Glutamatergic neuron (in vitro differentiated cells): Measurements from ENCODE around the gene PLA2G6. TPM values are rescaled to one million over a fixed set of nuclear protein-coding genes. Genes with fewer than 3 reads are reported as not detected.
A peak's percentile ranks its signal among the peaks of the same experiment; 100 is the strongest.

Experiments
- DNase-seq: peaks from one replicate; pipeline ENCODE4 v3.0.0; 2022
- H3K27ac Mint-ChIP-seq: one replicate; pipeline ENCODE4 v1.8.0; 2020; ENCODE audit warnings: mild to moderate bottlenecking, mixed read lengths, inconsistent platforms; ENCODE audit not compliant: unreplicated experiment
- H3K27me3 Mint-ChIP-seq: one replicate; pipeline ENCODE4 v1.8.0; 2020; ENCODE audit warnings: mild to moderate bottlenecking, moderate library complexity, mixed read lengths, inconsistent platforms; ENCODE audit not compliant: unreplicated experiment
- H3K36me3 Mint-ChIP-seq: one replicate; pipeline ENCODE4 v1.8.0; 2020; ENCODE audit warnings: mild to moderate bottlenecking, mixed read lengths, inconsistent platforms; ENCODE audit not compliant: unreplicated experiment
- H3K4me1 Mint-ChIP-seq: one replicate; pipeline ENCODE4 v1.8.0; 2020; ENCODE audit warnings: mild to moderate bottlenecking, low read depth, mixed read lengths, inconsistent platforms; ENCODE audit not compliant: unreplicated experiment
- H3K4me3 Mint-ChIP-seq: one replicate; pipeline ENCODE4 v1.8.0; 2020; ENCODE audit warnings: mild to moderate bottlenecking, mixed read lengths, inconsistent platforms; ENCODE audit not compliant: unreplicated experiment
- H3K9me3 Mint-ChIP-seq: one replicate; pipeline ENCODE4 v1.8.0; 2020; ENCODE audit warnings: mild to moderate bottlenecking, moderate library complexity, mixed read lengths, inconsistent platforms; ENCODE audit not compliant: unreplicated experiment
- total RNA-seq: library from RNA; stranded (reverse); fragmentation: NEBNext Ultra II Directional; extraction: Animal tissue kit (Norgen Biotek cat#: 25700); gene quantifications from one replicate; pipeline ENCODE4 v1.2.1, GENCODE V29; 2021; ENCODE audit not compliant: unreplicated experiment
- TF ChIP-seq, protein P1 (sequence below): fragments of 200-600 bp; sonication (generic); IDR thresholded peaks from one replicate; pipeline ENCODE4 v1.5.0; 2021; ENCODE audit not compliant: partially characterized antibody, unreplicated experiment

Gene PLA2G6
- total RNA-seq, 1 donor from 2014 or later, result 42.2 TPM

DNA sequence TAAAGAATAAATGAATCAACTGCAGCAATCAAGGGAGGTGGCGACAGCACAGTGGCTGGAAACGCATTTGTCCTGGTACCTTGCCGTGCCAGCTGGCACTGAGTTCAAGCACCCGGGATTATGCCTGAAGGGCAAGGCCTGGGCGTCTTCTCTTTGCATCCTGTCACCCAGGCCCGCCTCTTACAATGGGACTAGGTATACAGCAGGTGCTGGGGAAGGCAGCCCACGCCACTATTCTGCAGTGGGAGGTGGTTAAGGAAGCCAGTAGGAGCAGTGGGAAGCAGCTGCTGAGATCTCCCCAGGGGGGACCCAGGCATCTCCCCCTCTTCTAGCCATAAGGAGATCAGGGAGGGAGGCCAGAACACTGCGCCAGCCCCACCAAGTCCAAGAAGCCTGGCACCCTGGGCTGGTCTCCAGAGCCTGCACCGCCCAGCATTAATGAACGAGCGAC is 55.9 kb downstream of the PLA2G6 start:
- peaks cover 4% of the 10 kb centered on the region for H3K27me3 Mint-ChIP-seq
- H3K9me3 Mint-ChIP-seq, result no peaks in the 10 kb centered on the region
- no peak overlapping the region for H3K4me3 Mint-ChIP-seq

DNA sequence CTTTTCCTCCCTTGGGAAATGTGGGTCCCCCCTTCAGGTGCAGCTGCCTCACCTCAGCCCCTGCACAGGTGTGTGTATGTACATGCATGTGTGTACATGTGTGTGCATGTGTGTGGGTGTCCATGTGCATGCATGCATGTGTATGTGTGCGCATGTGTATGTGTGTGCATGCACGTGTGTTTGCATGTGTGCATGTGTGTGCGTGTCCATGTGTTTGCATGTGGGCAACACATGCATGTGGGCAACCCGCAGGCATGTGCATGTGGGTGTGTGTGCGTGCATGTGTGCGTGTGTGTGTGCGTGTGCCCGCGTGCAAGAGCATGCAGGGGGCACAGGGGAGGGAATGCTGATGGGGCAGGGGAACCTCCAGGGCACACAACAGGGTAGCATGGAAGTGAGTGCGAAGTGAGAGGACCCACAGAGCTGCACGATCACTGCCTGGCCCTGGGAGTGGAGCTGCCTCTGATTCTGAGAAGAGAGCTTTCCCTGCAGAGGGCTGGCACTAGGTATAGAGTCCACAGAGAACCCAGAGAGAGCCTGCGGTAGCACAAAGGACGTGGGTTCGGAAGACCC is 56.5 kb downstream of the PLA2G6 start:
- no peaks in the 10 kb centered on the region for H3K9me3 Mint-ChIP-seq
- no peak for DNase-seq
- TF ChIP-seq, protein P1, sequence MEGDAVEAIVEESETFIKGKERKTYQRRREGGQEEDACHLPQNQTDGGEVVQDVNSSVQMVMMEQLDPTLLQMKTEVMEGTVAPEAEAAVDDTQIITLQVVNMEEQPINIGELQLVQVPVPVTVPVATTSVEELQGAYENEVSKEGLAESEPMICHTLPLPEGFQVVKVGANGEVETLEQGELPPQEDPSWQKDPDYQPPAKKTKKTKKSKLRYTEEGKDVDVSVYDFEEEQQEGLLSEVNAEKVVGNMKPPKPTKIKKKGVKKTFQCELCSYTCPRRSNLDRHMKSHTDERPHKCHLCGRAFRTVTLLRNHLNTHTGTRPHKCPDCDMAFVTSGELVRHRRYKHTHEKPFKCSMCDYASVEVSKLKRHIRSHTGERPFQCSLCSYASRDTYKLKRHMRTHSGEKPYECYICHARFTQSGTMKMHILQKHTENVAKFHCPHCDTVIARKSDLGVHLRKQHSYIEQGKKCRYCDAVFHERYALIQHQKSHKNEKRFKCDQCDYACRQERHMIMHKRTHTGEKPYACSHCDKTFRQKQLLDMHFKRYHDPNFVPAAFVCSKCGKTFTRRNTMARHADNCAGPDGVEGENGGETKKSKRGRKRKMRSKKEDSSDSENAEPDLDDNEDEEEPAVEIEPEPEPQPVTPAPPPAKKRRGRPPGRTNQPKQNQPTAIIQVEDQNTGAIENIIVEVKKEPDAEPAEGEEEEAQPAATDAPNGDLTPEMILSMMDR, result no peak
- no peak overlapping the region for H3K4me3 Mint-ChIP-seq
- H3K4me1 Mint-ChIP-seq, result peaks cover 9% of the 10 kb centered on the region
- H3K27me3 Mint-ChIP-seq, result peaks cover 4% of the 10 kb centered on the region
- H3K27ac Mint-ChIP-seq, result no peak overlapping the region
- no peaks in the 10 kb centered on the region for H3K36me3 Mint-ChIP-seq

More for the DNA sequence above, 55.9 kb downstream of the PLA2G6 start:
- Mint-ChIP-seq H3K4me1 (peaks cover 9% of the 10 kb centered on the region), H3K27ac (no peak overlapping the region), H3K36me3 (no peaks in the 10 kb centered on the region)
- TF ChIP-seq, protein P1, result no peak
- no peak for DNase-seq

DNA sequence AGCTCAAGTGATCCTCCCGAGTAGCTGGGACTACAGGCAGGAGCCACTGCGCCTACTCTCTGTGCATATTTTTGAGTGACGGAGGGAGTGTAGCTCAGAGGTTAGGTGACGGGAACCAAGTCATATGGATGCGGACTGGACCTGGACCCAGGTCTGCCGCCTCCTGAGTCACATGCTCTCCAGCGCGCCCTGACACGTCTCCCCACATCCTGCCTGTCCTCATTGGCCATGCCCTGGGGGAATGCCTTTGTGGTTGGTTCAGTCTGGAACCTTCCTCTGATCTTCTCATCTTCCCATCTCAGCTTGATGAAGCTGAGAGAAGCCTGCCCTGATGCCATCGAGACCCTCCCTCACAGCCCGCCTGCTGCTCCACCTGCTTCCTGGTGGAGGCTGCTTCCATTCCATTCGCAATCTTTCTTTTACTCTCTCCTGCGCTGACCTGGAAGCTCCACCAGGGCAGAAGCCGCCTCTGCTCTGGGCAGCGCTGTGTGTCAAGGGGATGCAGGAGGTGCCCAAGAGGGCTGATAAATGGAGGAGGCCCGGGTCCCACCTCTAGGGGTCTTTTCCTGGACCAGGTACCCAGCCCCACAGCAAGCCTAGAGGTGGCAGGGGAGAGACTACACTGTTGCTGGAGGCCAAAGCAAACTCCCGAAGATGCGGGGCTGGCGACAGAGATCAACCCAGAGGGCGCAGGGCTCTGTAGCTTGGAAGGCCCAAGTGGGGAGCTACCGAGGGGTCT is 57.2 kb downstream of the PLA2G6 start:
- peaks cover 6% of the 10 kb centered on the region for H3K27me3 Mint-ChIP-seq
- H3K27ac Mint-ChIP-seq, result peak overlapping the region; percentile 57
- peaks cover 9% of the 10 kb centered on the region for H3K4me1 Mint-ChIP-seq
- TF ChIP-seq, protein P1, result peak; percentile 22
- H3K36me3 Mint-ChIP-seq, result no peaks in the 10 kb centered on the region
- H3K4me3 Mint-ChIP-seq, result no peak overlapping the region
- no peak for DNase-seq
- H3K9me3 Mint-ChIP-seq, result no peaks in the 10 kb centered on the region

DNA sequence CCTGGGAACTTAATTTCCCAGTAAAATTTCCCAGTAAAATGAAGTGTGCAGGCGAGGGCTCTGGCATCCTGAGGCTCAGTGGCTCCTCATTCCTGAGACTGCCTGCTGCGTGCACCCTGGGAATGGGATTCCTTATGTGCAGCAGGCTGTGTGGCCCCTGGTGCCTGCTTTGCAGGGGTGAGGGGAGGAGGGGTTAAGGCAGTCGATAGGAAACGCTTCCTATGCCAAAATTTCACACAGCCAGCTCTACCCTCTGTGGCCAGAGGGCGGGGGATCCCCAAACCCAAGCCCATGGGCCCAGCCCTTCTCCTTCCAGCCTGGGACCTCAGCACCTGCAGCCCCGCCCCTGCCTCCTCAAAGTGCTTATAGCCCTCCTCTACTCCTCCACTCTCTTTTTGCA is 59.0 kb downstream of the PLA2G6 start:
- Mint-ChIP-seq H3K27ac (no peak overlapping the region), H3K36me3 (no peaks in the 10 kb centered on the region), H3K4me1 (peaks cover 9% of the 10 kb centered on the region), H3K4me3 (no peak overlapping the region), H3K9me3 (no peaks in the 10 kb centered on the region), H3K27me3 (peaks cover 6% of the 10 kb centered on the region)
- no peak for DNase-seq
- TF ChIP-seq, protein P1, result no peak
